NCI-H2196 treated with DMSO at 0.1 percent for 48 hours (cell line): ENCODE measurements around the gene AIRE.

Experiments used
- DNase-seq: peaks from one replicate; lab custom pipeline; 2025; ENCODE audit not compliant: unreplicated experiment; lab: John Stamatoyannopoulos, UW

The AIRE gene

DNA sequence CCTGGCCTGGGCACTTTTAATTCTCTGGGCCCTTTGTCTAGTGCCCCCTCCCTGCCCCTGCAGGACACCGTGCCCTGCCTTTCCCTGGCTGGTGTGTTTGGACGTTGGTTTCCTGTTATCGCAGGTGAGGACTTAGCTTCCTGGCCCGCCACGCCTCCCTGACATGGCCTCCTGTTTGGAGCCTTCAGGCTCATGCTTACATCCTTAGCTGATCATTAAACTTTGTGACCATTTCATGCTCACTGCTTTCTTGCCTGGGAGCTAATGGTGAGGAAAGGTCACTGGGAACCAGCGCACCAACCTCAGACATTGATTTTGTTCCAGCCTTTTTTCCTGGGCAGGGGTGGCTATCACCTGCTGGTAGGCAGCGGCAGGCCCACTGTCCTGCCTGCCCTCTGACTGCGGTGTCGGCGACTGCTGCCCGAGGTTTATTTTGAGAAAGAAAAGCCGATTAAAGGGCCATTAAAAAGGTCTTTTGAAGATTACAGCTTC, 17.9 kb downstream of the AIRE start:
- no peak for DNase-seq

GRCh38 chr21:44304011-44304616, 18.4 kb downstream of the AIRE start:
- no peak for DNase-seq

DNA sequence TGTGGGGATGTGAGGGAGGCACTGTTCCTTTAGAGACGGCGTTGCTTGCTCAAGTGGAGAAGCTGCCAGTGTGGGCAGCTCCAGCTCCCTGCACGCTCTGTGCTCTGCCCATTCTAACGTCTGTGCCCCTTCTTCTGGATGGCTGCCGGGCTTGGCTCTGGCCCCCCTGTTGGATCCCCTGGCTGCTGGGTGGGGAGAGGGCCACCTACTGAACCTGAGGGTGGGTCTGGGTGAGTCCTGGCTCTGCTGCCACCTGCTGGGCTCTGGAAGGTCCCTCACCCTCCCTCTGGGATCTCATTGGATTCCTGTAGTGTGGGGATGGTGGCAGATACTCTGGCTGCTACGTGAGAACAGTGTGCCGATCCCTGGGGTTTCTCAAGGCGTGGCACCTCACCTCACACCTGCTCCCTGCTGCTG, 19.2 kb downstream of the AIRE start:
- no peak for DNase-seq

- DNase-seq, result no peak
These were observed 20.0 kb downstream of the AIRE start for GRCh38 chr21:44305691-44306090.

GRCh38 chr21:44306936-44307704, 21.4 kb downstream of the AIRE start:
- no peak for DNase-seq

DNA sequence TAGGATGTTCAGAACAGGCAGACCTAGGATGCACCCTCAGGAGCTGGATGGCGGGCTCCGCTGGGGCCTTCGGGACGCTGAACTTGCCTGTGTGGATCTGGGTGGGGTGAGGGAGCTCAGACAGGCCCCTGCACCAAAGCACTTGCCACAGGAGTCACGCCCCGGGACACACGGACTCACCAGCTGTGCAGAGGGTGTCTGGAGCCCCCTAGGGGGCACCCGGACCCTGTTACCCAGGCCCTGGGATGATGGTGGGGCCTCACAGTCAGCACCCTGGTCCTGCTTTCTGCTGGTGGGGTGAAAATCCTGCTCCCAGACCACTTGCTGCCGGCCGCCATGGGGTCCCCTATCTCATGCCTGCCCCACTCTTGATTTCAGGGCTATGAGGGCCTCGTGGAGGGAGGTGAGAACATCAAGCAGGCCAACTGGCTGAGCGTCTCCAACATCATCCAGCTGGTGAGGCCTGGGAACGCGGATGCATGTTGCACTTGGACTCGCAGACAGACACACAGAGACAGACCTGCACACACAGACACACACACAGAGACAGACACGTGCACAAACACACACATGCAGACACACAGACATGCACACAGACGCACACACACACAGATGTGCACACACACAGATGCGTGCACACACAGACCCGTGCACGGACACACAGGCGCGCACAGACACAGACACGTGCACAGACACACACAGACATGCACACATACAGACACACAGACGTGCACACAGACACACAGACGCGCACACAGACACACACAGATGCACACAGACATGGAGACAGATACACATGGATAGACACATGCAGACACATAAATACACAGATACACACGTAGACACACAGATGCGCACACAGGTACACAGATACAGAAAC, 25.2 kb downstream of the AIRE start:
- DNase-seq, result no peak

DNA sequence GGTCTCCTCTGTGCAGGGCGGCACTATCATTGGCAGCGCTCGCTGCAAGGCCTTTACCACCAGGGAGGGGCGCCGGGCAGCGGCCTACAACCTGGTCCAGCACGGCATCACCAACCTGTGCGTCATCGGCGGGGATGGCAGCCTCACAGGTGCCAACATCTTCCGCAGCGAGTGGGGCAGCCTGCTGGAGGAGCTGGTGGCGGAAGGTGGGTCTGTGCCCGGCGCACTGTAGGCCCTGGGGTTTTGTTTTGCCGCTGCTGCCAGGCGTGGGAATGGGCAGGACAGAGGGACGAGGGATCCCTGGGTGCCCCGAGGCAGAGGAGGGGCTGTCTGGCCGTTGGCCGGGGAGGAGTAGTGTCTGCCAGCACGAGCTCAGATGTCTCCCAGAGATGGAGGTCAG, 26.4 kb downstream of the AIRE start:
- no peak for DNase-seq

- DNase-seq, result no peak
These were observed 27.0 kb downstream of the AIRE start for GRCh38 chr21:44312716-44313115.

DNA sequence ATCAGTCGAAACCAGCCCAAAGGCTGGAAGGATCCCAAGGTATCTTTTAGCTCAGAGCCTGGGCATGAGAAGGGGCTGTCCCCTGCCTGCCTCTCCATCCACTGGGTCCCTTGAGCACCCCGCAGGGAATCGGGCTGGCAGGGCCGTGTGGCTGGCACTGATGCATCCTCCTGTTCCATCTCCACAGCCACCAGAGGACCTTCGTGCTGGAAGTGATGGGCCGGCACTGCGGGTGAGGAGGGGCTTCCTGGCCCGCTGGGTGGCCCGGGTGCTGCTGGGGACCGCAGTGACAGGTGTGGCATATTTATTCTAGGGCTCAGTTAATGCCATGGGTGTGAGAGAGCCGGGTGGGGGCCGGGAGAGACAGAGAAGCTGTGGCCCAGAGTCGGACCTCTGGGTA, 27.8 kb downstream of the AIRE start:
- DNase-seq, result no peak

- no peak for DNase-seq
These were observed 28.5 kb downstream of the AIRE start for GRCh38 chr21:44314128-44314527.

DNA sequence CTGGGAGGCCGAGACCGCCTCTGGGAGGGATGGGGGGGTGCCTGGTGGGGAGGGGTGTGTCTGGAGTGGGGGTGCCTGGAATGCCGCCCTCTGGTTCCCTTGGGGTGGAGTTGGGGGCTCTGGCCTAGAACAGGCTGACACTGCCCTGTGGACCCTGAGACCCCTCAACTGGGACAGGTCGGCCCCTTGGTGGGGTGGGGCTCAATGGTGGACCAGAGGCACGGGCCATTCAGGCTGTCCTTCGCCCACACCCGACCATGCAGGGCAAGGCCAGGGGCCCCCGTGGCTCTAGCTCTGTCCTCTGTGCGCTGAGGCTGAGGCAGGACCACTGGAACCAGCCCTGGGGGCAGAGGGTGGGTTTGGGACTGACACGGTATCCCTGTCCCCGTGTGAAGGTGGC, 28.9 kb downstream of the AIRE start:
- no peak for DNase-seq

DNA sequence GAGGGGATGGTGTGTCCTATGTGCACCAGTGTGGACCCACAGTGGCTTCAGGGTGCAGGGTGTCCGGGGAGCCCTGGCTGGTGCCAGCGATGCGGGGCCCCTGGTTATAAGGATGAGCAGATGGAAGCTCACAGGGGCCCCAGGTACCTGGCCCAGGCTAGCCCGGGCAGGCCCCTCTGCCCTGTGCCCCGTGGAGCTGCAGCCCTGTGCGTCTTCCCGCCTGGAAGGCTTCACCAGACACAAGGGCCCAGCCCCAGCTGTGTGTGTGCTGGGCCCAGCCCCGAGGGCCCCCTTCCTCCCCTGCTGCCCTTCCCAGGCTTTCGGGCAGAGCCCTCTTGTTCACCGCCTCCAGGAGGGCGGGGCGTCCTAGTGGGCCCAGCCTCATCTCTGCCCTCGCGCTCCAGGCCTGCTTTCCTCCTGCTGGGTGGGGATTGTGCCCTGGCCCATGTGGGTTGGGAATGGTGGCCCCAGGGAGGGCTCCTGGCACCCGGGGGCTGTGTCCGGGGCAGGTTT, 30.1 kb downstream of the AIRE start:
- DNase-seq, result no peak

DNA sequence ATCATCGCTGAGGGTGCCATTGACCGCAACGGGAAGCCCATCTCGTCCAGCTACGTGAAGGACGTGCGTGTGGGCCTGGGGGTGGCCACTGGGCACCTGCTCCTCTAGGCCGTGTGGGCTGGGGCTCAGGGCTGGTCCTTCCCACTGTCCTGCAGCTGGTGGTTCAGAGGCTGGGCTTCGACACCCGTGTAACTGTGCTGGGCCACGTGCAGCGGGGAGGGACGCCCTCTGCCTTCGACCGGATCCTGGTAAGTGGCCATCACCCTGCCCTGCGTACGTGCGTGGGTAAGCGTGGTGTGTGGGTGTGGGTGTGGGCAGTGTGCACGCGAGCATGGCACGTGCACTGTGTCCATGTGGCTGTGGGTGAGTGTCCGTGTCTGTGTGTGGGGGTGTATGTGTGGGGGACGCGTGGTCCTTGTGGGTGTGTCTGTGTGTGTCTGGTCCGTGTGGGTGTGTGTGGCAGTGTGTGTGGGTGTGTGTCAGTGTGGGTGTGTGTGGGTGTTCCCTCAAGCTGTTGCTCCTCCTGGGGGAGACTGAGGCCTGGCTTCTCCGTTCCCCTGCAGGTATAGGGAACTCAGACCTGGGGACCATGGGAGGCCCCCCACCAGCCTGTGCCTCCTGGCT, 30.7 kb downstream of the AIRE start:
- DNase-seq, result no peak

GRCh38 chr21:44317241-44317782, 31.6 kb downstream of the AIRE start:
- DNase-seq, result no peak

- no peak for DNase-seq
These were observed 32.2 kb downstream of the AIRE start for GRCh38 chr21:44317871-44318270.

GRCh38 chr21:44318489-44319285, 33.0 kb downstream of the AIRE start:
- DNase-seq, result no peak

DNA sequence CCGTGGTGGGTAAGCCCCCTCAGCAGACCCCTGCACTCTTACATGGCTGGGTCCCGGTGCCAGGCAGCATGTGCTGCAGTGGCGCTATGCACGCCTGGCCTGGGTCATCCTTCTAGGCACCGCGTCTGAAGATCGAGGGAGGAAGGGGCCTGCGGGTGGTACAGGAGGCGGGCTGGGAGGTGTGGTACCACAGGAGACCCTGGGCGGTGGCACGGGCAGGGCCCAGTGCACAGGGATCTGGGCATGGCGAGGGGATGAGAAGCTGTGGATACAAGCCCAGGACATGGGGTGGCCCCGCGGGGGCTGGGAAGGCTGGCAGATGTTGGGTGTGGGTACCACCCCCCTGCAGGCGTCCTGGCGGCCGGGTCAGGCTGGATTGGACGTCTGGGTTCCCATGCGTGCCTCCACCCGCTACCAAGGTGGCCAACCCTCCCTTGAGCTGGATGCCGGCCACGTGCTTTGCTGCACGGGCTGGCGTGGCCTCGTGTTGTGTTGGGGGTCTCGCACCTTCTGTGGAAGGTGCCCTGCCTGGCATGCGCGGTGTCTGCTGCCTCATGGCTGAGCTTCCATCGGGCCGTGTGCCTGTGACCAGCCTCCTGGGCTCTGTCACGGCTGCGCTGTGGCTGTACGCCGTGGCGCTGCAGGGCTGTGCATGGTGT, 33.9 kb downstream of the AIRE start:
- no peak for DNase-seq

GRCh38 chr21:44320847-44321246, 35.2 kb downstream of the AIRE start:
- DNase-seq, result no peak

GRCh38 chr21:44321846-44322450, 36.3 kb downstream of the AIRE start:
- no peak for DNase-seq
